Measurements from ENCODE around the gene SLC26A1. TPM values are rescaled to one million over a fixed set of nuclear protein-coding genes. Genes with fewer than 3 reads are reported as not detected.

Gene SLC26A1
- total and polyA plus RNA-seq, 2 of the 13 experiments (the other 11 are each of a cell fraction or from before 2014, with no cell fraction given), result 5.4 to 22.9 TPM

GRCh38 chr4:1006856-1007255 lies 13.7 kb upstream of the SLC26A1 start (continued):
- no peak for TF ChIP-seq ZBTB39 (CRISPR knock-in tag; IDR thresholded peaks at IDR 0.05)
- TF ChIP-seq, protein P1, sequence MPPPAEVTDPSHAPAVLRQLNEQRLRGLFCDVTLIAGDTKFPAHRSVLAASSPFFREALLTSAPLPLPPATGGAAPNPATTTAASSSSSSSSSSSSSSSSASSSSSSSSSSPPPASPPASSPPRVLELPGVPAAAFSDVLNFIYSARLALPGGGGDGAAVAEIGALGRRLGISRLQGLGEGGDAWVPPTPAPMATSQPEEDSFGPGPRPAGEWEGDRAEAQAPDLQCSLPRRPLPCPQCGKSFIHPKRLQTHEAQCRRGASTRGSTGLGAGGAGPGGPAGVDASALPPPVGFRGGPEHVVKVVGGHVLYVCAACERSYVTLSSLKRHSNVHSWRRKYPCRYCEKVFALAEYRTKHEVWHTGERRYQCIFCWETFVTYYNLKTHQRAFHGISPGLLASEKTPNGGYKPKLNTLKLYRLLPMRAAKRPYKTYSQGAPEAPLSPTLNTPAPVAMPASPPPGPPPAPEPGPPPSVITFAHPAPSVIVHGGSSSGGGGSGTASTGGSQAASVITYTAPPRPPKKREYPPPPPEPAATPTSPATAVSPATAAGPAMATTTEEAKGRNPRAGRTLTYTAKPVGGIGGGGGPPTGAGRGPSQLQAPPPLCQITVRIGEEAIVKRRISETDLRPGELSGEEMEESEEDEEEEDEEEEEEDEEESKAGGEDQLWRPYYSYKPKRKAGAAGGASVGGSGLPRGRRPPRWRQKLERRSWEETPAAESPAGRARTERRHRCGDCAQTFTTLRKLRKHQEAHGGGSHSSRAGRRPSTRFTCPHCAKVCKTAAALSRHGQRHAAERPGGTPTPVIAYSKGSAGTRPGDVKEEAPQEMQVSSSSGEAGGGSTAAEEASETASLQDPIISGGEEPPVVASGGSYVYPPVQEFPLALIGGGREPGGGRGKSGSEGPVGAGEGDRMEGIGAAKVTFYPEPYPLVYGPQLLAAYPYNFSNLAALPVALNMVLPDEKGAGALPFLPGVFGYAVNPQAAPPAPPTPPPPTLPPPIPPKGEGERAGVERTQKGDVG (CRISPR knock-in tag; IDR thresholded peaks at IDR 0.05; ENCODE audit: borderline replicate concordance), result no peak
- TF ChIP-seq, protein P2, sequence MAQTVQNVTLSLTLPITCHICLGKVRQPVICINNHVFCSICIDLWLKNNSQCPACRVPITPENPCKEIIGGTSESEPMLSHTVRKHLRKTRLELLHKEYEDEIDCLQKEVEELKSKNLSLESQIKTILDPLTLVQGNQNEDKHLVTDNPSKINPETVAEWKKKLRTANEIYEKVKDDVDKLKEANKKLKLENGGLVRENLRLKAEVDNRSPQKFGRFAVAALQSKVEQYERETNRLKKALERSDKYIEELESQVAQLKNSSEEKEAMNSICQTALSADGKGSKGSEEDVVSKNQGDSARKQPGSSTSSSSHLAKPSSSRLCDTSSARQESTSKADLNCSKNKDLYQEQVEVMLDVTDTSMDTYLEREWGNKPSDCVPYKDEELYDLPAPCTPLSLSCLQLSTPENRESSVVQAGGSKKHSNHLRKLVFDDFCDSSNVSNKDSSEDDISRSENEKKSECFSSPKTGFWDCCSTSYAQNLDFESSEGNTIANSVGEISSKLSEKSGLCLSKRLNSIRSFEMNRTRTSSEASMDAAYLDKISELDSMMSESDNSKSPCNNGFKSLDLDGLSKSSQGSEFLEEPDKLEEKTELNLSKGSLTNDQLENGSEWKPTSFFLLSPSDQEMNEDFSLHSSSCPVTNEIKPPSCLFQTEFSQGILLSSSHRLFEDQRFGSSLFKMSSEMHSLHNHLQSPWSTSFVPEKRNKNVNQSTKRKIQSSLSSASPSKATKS (CRISPR knock-in tag; IDR thresholded peaks at IDR 0.05), result no peak

All from HepG2 (cell line).